Peyer's patch (tissue), 4 donors: ENCODE results near the gene ZDHHC19.

Source experiments
- POLR2A ChIP-seq, 2 donors: fragments of 450-650 bp; IDR thresholded peaks; one replicate each; pipeline ENCODE4 v1.5.1; 2017; ENCODE audit warnings: antibody characterized with exemption in 2 of 2, mild to moderate bottlenecking in 2 of 2, moderate library complexity in 2 of 2
- TF ChIP-seq, protein P1 (sequence below), 6 experiments: fragments of 450-650 bp in 4 of 6; fragments of 200-600 bp in 2 of 6; sonication (generic) in 1 of 6; IDR thresholded peaks; one replicate each; pipeline ENCODE4 v1.5.1; 2017 to 2019; ENCODE audit warnings: antibody characterized with exemption in 6 of 6, mild to moderate bottlenecking in 3 of 6, moderate library complexity in 1 of 6

- TF ChIP-seq, protein P1, sequence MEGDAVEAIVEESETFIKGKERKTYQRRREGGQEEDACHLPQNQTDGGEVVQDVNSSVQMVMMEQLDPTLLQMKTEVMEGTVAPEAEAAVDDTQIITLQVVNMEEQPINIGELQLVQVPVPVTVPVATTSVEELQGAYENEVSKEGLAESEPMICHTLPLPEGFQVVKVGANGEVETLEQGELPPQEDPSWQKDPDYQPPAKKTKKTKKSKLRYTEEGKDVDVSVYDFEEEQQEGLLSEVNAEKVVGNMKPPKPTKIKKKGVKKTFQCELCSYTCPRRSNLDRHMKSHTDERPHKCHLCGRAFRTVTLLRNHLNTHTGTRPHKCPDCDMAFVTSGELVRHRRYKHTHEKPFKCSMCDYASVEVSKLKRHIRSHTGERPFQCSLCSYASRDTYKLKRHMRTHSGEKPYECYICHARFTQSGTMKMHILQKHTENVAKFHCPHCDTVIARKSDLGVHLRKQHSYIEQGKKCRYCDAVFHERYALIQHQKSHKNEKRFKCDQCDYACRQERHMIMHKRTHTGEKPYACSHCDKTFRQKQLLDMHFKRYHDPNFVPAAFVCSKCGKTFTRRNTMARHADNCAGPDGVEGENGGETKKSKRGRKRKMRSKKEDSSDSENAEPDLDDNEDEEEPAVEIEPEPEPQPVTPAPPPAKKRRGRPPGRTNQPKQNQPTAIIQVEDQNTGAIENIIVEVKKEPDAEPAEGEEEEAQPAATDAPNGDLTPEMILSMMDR (IDR thresholded peaks at IDR 0.05) = no peak
- no peak for TF ChIP-seq POLR2A (IDR thresholded peaks at IDR 0.05)
These were observed 25.0 kb upstream of the ZDHHC19 start for GRCh38 chr3:196236223-196236622.
